D721Med (cell line): ENCODE data around the gene CYP26B1.

Experiments
- DNase-seq: peaks from one replicate; pipeline ENCODE4 v3.0.0; 2011; ENCODE audit warnings: low spot score; ENCODE audit not compliant: insufficient read length
- FAIRE-seq: peaks from 2 replicates; lab custom pipeline; 2011; peaks lifted over from hg19 to GRCh38; lab: Jason Lieb, UNC
- TF ChIP-seq, protein P1 (sequence below): IDR thresholded peaks from 2 replicates; pipeline ENCODE4 v1.5.1; 2012; ENCODE audit warnings: mild to moderate bottlenecking, control low read depth; ENCODE audit not compliant: insufficient read depth; ENCODE audit errors: missing control alignments

The CYP26B1 gene

DNA sequence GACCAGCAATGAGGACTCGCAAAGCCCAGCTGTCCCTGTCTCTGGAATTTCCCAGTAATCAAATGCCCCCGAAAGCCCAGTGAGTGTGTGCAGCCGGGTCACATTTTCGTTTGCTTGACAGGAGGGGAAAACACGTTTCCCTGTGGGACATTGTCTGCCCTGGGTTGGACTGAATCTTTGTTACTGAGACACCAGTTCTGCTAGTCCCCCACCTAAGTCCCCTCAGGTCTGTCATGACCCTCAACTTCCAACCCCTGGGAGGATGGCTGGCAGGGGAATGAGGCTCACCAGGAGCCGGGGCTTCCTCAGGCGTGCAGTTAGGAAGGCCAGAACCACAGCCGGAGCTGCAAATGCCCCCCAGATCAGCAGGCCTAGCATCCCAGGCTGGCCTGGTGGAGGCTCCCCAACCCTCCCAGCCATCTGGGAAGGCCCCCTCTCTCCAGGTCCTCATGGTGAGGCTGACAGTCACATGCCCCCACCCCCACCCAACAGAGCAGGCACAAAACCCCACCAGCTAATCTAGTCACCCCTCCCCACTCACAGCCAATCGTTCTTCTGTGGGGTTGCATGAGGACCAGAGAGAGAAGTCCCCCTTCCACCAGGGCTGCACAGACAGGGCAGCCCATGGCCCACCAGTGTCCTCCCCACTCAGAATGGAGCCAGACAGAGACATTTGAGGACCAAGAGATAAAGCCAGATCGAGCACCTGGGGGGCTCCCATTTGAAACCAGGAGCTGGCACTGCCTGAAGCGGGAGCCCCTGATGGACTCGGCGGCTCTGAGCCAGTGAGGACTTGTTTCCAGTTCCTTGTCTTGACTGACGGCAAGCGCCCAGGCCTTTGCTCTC, 33.6 kb downstream of the CYP26B1 start:
- DNase-seq, result no peak
- TF ChIP-seq, protein P1, sequence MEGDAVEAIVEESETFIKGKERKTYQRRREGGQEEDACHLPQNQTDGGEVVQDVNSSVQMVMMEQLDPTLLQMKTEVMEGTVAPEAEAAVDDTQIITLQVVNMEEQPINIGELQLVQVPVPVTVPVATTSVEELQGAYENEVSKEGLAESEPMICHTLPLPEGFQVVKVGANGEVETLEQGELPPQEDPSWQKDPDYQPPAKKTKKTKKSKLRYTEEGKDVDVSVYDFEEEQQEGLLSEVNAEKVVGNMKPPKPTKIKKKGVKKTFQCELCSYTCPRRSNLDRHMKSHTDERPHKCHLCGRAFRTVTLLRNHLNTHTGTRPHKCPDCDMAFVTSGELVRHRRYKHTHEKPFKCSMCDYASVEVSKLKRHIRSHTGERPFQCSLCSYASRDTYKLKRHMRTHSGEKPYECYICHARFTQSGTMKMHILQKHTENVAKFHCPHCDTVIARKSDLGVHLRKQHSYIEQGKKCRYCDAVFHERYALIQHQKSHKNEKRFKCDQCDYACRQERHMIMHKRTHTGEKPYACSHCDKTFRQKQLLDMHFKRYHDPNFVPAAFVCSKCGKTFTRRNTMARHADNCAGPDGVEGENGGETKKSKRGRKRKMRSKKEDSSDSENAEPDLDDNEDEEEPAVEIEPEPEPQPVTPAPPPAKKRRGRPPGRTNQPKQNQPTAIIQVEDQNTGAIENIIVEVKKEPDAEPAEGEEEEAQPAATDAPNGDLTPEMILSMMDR, result no peak
- FAIRE-seq, result no peak

DNA sequence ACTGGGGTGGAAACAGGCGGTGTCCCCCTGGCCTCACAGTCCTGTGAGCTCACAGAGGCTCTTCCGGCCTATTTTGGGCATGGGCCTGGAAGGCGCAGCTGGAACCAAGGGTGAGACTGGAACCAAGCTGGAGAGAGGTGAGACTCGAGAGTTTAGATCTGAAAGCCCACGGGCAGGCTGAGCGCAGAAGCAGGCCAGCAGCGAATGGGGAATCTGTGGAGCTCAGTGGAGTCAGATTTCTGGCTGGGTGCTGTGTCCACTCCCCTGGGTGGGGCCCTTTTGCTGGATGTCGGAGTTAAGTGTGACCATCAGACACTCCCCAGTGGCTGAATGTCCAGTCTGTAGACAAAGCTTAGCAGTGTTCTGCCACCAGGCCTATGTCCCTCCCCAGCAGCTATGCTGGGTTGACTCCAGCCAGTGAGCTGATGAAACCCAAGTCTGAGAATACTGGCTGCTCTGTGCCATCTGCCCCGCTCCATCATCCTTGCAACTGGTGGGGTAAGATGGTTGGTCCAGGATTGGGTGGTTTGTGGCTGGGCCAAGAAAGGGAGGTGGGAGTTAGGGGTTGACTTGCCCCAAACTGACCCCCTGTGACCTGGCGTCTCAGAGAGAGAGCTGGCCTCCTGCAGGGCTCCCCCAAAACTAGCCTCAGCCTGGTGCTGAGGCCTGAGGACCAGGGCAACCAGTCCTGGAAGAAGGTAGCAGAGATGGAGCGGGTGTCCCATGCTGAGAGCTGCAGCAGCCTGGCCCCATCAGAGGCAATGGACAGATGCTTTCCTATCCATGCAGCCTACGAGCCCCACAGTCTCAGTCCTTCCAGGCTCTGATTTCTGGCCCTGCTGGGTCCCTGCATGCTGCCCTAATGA, 34.4 kb downstream of the CYP26B1 start:
- TF ChIP-seq, protein P1, result no peak
- DNase-seq (no peak), FAIRE-seq (no peak)

DNA sequence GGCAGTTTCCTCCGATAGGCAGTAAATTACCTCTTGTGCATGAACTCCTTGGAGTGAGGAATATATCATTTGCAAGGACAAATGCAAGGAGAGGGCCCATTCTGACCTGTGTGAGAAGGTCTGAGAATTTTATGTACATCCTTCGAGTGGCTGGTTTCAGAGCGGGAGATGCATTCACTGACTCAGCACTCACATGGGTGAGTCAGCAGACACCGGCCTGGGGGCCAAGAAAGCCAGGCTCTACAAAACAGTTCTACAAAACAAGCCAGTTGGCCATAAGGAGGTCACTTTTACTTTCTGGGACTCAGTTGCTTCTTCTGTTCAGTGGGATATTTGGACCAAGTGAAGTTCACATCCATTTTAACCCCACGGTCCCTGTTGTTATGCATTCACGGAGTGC, 35.3 kb downstream of the CYP26B1 start:
- TF ChIP-seq, protein P1, result no peak
- no peak for DNase-seq
- FAIRE-seq, result no peak

DNA sequence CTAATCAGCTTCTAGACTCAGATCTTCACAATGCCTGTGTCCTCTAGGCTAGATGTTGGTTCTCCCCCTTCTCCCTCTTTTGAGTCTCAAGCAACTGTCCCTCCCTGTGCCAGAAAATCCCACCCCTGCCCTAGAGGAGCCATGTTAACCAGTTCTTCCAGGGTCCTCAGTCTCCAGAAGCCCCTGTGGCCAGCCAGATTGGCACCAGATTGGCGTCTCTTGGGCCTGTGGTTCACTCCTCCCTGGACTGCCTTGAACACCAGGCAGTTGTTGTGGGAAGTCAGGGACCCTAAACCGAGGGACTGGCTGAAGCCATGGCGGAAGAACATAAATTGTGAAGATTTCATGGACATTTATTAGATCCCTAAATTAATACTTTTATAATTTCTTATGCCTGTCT, 36.6 kb downstream of the CYP26B1 start:
- no peak for DNase-seq
- no peak for FAIRE-seq
- TF ChIP-seq, protein P1, result no peak

DNA sequence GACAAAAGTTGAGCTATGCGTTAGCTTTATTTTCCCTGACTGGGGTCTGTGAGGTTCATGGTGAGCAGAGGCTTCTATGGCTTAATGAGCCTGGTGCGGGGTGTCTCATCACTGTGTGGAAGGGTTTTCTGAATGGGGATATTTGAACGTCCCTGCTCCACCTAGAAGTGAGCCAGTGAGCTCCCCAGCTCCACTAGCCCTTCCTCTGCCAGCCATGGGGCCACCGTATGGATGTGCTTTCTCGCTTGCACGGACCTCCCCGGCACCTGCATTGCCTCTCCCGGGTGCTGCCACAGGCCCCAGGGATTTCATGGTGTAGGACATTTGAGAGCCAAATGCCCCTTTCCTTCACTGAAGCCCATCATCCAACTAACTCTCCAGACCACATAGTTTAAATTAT, 37.8 kb downstream of the CYP26B1 start:
- no peak for DNase-seq
- TF ChIP-seq, protein P1, result no peak
- FAIRE-seq, result no peak

DNA sequence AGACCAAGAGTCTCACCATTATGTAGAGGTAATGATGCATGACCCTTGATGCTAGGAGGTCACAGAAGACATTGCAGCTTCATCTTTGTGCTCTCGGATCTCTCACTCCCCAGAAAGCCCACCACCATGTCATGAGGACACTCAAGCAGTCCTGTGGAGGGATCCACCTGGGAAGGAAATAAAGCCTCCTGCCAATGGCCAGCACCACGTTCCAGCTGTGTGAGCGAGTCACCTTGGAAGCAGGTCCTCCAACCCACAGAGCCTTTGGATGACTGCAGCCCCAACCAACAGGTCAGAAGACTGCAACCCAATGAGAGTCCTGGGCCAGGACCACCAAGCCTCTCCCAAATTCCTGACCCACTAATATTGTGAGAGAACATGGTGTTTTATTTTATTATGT, 38.4 kb downstream of the CYP26B1 start:
- DNase-seq, result no peak

More for the DNA sequence above, 38.4 kb downstream of the CYP26B1 start:
- FAIRE-seq, result no peak
- TF ChIP-seq, protein P1, result no peak
